HepG2 (cell line): ENCODE results near the gene TAB3. TPM values are rescaled to one million over a fixed set of nuclear protein-coding genes. Genes with fewer than 3 reads are reported as not detected.

ENCODE experiments used
- CREM ChIP-seq, 2 experiments: sonication (generic) in 1 of 2; formaldehyde crosslinking in 1 of 2; IDR thresholded peaks; 2 replicates each; pipeline versions ENCODE4 v1.4.0 to v1.6.1; 2016 to 2020; ENCODE audit warnings: antibody characterized with exemption in 1 of 2, mild to moderate bottlenecking in 1 of 2, missing genetic modification reagents in 1 of 2
- EED ChIP-seq: sonication (generic); formaldehyde crosslinking; IDR thresholded peaks from 2 replicates; pipeline ENCODE4 v1.5.0; 2020; ENCODE audit warnings: mild to moderate bottlenecking, missing genetic modification reagents
- ELF3 ChIP-seq: IDR thresholded peaks from 2 replicates; pipeline ENCODE4 v1.6.1; 2016; ENCODE audit warnings: missing genetic modification reagents, missing compliant biosample characterization
- HNRNPK ChIP-seq: fragments of 200-400 bp; formaldehyde crosslinking; IDR thresholded peaks from 2 replicates; pipeline ENCODE4 v1.6.1; 2018; ENCODE audit warnings: low read length, low read depth, moderate library complexity, mild to moderate bottlenecking; ENCODE audit not compliant: poor library complexity, severe bottlenecking
- ISX ChIP-seq: sonication (generic); formaldehyde crosslinking; conservative IDR thresholded peaks from 2 replicates; pipeline ENCODE4 v1.5.0; 2020; ENCODE audit warnings: missing genetic modification reagents
- JARID2 ChIP-seq: sonication (generic); formaldehyde crosslinking; IDR thresholded peaks from 2 replicates; pipeline ENCODE4 v1.8.1; 2023; ENCODE audit warnings: missing genetic modification reagents, inconsistent platforms; ENCODE audit not compliant: insufficient replicate concordance
- SAP130 ChIP-seq: IDR thresholded peaks from 2 replicates; pipeline ENCODE4 v1.6.1; 2016; ENCODE audit warnings: low read depth
- SNAPC2 ChIP-seq: sonication (generic); formaldehyde crosslinking; IDR thresholded peaks from 2 replicates; pipeline ENCODE4 v1.8.1; 2022; ENCODE audit warnings: mild to moderate bottlenecking, missing genetic modification reagents
- SOX5 ChIP-seq: IDR thresholded peaks from 2 replicates; pipeline ENCODE4 v1.6.1; 2016; ENCODE audit warnings: borderline replicate concordance
- ZNF124 ChIP-seq: sonication (generic); formaldehyde crosslinking; IDR thresholded peaks from 2 replicates; pipeline ENCODE4 v1.4.0; 2020; ENCODE audit warnings: missing genetic modification reagents
- ZNF205 ChIP-seq: IDR thresholded peaks from 2 replicates; pipeline ENCODE4 v1.6.1; 2018; ENCODE audit warnings: missing biosample characterization, missing genetic modification reagents
- ZNF543 ChIP-seq: sonication (generic); formaldehyde crosslinking; IDR thresholded peaks from 2 replicates; pipeline ENCODE4 v1.4.0; 2020; ENCODE audit warnings: mild to moderate bottlenecking, missing genetic modification reagents
- polyA plus RNA-seq, 8 experiments: library from polyadenylated mRNA; depleted of rRNA in 3 of 8; stranded (reverse) in 7 of 8; unstranded in 1 of 8; fragments of >200 nt; fragmentation: Illumina TruSeq in 4 of 8; extraction: Trizol in 4 of 8; gene quantifications; 2 replicates each; pipeline versions ENCODE4 v1.2.1 to v1.2.3, GENCODE V29; 2011 to 2016; ENCODE audit warnings: low read depth in 4 of 8, missing spikeins in 1 of 8, mixed read lengths in 1 of 8; ENCODE audit not compliant: insufficient read depth in 1 of 8
- total RNA-seq, 5 experiments: library from RNA; depleted of rRNA; stranded (reverse); fragments of >200 nt; fragmentation: Illumina TruSeq; extraction: Trizol; gene quantifications; 2 replicates each; pipeline ENCODE4 v1.2.3, GENCODE V29; 2016; ENCODE audit warnings: low read depth in 1 of 5
- TF ChIP-seq, protein P1 (sequence below): sonication (generic); formaldehyde crosslinking; IDR thresholded peaks from 2 replicates; pipeline ENCODE4 v1.5.0; 2020; ENCODE audit warnings: missing genetic modification reagents
- TF ChIP-seq, protein P2 (sequence below): fragments of 450-650 bp; IDR thresholded peaks from 2 replicates; pipeline ENCODE4 v1.6.1; 2016
- TF ChIP-seq, protein P3 (sequence below): sonication (generic); formaldehyde crosslinking; IDR thresholded peaks from 2 replicates; pipeline ENCODE4 v1.5.0; 2020; ENCODE audit warnings: mild to moderate bottlenecking, missing genetic modification reagents
- TF ChIP-seq, protein P4 (sequence below), 2 experiments: sonication (generic) in 1 of 2; formaldehyde crosslinking in 1 of 2; IDR thresholded peaks; 2 replicates each; pipeline versions ENCODE4 v1.6.1 to v1.9.0; 2014 to 2022; ENCODE audit warnings: antibody characterized with exemption in 1 of 2, borderline replicate concordance in 1 of 2, inconsistent platforms in 1 of 2, low read depth in 1 of 2, missing genetic modification reagents in 1 of 2
- TF ChIP-seq, protein P5 (sequence below): sonication (generic); formaldehyde crosslinking; IDR thresholded peaks from 2 replicates; pipeline ENCODE4 v1.5.0; 2020; ENCODE audit warnings: mild to moderate bottlenecking, missing genetic modification reagents

The TAB3 gene
- total and polyA plus RNA-seq, 2 of the 13 experiments (the other 11 are each of a cell fraction or from before 2014, with no cell fraction given), result 27.2 to 59.8 TPM

DNA sequence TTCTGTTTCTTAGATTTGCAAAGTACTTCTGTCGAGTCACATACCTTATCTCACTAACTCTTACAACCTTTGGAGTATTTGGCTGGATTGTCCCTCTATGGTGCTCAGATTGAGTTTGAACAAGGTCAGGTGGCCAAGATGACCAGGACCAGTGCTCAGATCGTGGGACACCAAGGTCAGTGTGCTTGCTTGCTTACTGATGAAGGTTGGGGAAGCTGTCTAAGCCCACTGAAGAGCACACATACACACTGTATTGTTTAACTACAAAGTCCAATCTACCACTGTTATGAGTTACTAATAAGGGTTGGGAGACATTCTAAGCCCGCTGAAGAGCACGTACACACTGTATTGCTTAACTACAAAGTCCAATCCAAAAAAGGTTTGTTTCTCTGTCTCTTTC lies 53.7 kb downstream of the TAB3 start (continued):
- TF ChIP-seq JARID2 (CRISPR knock-in tag) (no peak), ISX (CRISPR knock-in tag) (no peak), SNAPC2 (CRISPR knock-in tag) (no peak), ELF3 (CRISPR knock-in tag) (peak; percentile 66; the same call in 1 of the 2 replicates), ZNF543 (CRISPR knock-in tag) (no peak), SOX5 (CRISPR knock-in tag) (peak; percentile 80; the same call in 1 of the 2 replicates), HNRNPK (no peak), EED (no peak), SAP130 (CRISPR knock-in tag) (peak; percentile 49; the same call in 1 of the 2 replicates), CREM (IDR thresholded peaks at IDR 0.05) (peak; percentile 63; the same call in 1 of the 2 replicates), CREM (CRISPR knock-in tag; IDR thresholded peaks at IDR 0.05) (no peak), ZNF124 (no peak), ZNF205 (CRISPR knock-in tag) (no peak)
- TF ChIP-seq, protein P1, sequence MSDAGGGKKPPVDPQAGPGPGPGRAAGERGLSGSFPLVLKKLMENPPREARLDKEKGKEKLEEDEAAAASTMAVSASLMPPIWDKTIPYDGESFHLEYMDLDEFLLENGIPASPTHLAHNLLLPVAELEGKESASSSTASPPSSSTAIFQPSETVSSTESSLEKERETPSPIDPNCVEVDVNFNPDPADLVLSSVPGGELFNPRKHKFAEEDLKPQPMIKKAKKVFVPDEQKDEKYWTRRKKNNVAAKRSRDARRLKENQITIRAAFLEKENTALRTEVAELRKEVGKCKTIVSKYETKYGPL (CRISPR knock-in tag), result no peak
- TF ChIP-seq, protein P2, sequence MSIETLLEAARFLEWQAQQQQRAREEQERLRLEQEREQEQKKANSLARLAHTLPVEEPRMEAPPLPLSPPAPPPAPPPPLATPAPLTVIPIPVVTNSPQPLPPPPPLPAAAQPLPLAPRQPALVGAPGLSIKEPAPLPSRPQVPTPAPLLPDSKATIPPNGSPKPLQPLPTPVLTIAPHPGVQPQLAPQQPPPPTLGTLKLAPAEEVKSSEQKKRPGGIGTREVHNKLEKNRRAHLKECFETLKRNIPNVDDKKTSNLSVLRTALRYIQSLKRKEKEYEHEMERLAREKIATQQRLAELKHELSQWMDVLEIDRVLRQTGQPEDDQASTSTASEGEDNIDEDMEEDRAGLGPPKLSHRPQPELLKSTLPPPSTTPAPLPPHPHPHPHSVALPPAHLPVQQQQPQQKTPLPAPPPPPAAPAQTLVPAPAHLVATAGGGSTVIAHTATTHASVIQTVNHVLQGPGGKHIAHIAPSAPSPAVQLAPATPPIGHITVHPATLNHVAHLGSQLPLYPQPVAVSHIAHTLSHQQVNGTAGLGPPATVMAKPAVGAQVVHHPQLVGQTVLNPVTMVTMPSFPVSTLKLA, result no peak
- TF ChIP-seq, protein P3, sequence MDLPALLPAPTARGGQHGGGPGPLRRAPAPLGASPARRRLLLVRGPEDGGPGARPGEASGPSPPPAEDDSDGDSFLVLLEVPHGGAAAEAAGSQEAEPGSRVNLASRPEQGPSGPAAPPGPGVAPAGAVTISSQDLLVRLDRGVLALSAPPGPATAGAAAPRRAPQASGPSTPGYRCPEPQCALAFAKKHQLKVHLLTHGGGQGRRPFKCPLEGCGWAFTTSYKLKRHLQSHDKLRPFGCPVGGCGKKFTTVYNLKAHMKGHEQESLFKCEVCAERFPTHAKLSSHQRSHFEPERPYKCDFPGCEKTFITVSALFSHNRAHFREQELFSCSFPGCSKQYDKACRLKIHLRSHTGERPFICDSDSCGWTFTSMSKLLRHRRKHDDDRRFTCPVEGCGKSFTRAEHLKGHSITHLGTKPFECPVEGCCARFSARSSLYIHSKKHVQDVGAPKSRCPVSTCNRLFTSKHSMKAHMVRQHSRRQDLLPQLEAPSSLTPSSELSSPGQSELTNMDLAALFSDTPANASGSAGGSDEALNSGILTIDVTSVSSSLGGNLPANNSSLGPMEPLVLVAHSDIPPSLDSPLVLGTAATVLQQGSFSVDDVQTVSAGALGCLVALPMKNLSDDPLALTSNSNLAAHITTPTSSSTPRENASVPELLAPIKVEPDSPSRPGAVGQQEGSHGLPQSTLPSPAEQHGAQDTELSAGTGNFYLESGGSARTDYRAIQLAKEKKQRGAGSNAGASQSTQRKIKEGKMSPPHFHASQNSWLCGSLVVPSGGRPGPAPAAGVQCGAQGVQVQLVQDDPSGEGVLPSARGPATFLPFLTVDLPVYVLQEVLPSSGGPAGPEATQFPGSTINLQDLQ, result no peak
- TF ChIP-seq, protein P4, sequence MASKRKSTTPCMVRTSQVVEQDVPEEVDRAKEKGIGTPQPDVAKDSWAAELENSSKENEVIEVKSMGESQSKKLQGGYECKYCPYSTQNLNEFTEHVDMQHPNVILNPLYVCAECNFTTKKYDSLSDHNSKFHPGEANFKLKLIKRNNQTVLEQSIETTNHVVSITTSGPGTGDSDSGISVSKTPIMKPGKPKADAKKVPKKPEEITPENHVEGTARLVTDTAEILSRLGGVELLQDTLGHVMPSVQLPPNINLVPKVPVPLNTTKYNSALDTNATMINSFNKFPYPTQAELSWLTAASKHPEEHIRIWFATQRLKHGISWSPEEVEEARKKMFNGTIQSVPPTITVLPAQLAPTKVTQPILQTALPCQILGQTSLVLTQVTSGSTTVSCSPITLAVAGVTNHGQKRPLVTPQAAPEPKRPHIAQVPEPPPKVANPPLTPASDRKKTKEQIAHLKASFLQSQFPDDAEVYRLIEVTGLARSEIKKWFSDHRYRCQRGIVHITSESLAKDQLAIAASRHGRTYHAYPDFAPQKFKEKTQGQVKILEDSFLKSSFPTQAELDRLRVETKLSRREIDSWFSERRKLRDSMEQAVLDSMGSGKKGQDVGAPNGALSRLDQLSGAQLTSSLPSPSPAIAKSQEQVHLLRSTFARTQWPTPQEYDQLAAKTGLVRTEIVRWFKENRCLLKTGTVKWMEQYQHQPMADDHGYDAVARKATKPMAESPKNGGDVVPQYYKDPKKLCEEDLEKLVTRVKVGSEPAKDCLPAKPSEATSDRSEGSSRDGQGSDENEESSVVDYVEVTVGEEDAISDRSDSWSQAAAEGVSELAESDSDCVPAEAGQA (IDR thresholded peaks at IDR 0.05; ENCODE audit: low read depth), result no peak
- TF ChIP-seq, protein P4 (CRISPR knock-in tag; IDR thresholded peaks at IDR 0.05; ENCODE audit: borderline replicate concordance), result no peak
- TF ChIP-seq, protein P5, sequence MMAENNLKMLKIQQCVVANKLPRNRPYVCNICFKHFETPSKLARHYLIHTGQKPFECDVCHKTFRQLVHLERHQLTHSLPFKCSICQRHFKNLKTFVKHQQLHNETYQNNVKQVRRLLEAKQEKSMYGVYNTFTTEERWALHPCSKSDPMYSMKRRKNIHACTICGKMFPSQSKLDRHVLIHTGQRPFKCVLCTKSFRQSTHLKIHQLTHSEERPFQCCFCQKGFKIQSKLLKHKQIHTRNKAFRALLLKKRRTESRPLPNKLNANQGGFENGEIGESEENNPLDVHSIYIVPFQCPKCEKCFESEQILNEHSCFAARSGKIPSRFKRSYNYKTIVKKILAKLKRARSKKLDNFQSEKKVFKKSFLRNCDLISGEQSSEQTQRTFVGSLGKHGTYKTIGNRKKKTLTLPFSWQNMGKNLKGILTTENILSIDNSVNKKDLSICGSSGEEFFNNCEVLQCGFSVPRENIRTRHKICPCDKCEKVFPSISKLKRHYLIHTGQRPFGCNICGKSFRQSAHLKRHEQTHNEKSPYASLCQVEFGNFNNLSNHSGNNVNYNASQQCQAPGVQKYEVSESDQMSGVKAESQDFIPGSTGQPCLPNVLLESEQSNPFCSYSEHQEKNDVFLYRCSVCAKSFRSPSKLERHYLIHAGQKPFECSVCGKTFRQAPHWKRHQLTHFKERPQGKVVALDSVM (CRISPR knock-in tag), result no peak
